Measurements from ENCODE around the gene DNAL1.

DNA sequence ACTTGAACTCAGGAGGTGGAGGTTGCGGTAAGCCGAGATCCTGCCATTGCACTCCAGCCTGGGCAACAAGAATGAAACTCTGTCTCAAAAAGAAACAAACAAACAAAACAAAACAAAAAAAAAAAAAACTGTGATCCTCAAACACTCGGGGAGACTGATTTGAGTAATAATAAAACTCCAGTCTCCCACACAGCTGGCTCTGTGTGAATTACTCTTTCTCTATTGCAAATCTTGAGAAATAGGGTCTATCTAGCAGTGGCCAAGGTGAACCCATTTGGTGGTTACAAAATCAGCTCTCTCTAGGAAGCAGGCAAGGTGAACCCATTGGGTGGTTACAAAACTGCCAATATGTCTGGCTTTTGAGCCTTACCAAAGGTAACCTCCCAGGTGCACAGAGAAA, 38.5 kb upstream of the DNAL1 start:
- TF ChIP-seq TOE1 (CRISPR knock-in tag; IDR thresholded peaks at IDR 0.05) = no peak
- no peak for TF ChIP-seq NFE2 (CRISPR knock-in tag; IDR thresholded peaks at IDR 0.05)

Data from HepG2 (cell line).